Measurements from ENCODE around the gene SPINK13.
A peak's percentile ranks its signal among the peaks of the same experiment; 100 is the strongest.
"Not testable (repeated sequence)": the region's sequence is repeated elsewhere in the genome, so short reads cannot be mapped to it uniquely, and the experiment has no call there.

Gene SPINK13, protein sequence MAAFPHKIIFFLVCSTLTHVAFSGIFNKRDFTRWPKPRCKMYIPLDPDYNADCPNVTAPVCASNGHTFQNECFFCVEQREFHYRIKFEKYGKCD

DNA sequence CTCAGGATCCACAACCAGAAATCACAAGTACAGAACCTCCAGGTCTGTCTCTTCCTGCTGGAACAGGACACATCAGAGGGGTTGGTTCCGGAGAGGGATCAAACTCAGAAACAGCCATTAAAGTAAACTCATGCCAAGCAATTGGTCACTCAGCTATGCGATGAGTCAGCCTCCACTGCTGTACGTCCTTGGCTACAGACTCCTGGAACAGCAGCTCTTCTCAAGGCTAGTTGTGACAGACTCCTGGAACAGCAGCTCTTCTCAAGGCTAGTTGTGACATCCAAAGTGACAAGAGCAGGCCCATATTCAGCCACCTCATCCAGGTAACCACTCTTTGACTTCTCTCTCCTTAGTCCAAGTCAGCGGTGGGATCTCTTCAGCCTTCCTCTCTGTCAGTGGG lies at the start of gene SPINK13:
Gene SPINK13, plus strand, starts transcription at position 229 of the 400 bp plus-strand sequence. CDS start 1,279 bp downstream, outside the sequence.
- no peak for DNase-seq

DNA sequence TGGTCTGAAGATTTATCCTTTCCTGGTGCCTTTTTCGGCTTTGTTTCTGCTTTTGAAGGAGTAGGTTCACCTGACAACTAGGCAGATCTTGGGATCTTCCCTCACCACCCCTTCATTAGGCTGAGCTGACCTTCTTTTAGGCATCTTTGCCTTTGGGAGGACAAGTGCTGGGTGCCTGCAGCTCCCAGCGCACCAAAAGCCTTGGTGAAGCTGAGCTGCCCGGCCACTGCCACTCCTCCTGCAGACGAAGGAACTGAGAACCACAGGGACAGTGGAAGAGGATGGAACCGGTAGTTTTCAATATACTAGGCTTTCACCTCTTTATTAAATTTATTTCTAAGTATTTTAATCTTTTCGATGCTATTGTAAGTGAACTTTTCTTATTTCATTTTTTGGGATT lies 47.1 kb upstream of the SPINK13 start:
- DNase-seq: no peak

DNA sequence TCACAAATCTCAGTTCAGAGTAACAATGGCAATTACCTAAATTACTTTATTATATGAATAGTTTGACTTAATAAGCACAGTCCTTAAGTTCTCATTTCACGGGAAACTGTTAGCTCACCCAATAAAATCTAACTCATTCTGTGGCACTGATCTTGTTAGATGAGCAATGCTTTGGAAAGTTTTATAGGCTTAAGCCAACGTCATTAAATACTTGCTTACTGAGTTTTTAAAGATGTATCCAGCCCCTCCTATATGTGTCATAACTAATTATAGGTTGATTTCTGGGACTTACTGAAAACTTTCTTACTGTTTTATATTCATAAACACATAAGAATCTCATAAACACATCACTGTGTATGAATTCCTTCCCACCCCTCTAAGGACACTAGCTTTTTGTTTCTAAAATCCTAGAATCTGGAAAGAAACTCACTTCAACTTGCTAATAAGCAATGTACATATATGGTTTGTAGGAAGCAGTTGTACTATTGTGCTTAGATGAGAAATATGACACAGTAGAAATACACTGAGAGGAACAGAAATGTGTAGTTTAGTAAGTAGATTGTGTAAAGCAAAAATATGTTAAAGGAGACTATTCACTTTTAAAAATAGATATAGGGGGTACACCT lies 44.4 kb upstream of the SPINK13 start:
- DNase-seq: no peak

DNA sequence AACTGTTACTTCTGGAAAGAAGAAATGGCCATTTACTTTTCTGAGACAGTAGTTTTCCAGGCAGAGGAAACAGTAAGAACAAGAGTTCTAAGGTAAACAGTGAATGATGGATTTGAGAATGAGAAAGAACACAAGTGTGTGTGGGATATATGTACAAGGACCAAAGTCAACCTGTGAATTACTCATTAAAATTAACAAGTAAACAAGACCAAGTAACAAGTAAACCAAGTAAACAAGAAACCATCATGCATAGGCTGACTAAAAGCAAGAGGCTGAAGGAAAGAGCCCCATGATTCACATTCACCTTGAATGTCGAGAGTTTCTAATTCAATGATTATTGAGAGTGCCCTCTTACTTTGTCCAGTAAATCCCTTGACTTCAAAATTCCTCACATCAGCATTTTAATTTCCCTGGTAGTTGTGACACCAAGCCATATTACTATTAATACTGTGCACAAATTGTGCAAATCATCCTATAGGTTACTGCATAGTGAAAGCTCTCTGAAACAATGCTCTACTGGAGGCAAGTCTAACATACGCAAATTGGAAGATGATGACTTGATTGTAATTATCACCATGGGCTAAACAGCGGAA lies 40.1 kb upstream of the SPINK13 start:
- no peak for DNase-seq

DNA sequence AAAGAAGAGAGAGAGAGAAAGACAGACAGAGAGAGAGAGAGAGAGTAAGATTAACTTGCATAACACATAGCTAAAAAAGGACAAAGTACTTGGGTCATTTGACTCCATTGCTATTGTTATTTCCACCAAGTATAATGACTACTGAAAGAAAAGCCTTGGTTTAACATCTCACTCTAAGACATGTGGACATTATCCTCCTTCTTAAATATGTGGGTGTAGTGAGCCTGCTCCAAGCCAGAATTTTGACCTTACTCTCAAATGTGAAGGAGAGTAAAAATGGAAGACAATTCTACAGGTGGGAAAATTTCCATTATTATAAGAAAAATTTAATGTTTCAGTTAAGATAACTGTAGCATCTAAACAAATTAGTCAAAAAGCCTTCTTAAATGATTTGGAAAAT lies 38.8 kb upstream of the SPINK13 start:
- no peak for DNase-seq

DNA sequence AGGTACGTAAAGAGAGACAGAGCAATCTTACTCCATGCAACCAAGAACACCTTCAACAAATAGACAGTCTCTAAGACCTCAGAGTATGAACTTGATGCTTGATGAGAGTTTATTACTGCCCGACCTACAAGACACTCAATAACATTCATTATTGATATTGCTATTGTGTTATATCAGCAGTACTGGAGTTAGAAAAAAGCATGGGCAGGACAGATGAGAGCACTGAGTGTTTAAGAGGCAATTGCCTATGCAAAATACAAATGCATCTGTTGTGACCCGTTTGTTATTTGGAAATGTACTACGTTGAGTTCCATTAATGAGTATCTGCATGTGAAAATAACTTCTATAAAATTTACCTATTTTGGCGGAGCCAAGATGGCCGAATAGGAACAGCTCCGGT lies 38.4 kb upstream of the SPINK13 start:
- DNase-seq: no peak

DNA sequence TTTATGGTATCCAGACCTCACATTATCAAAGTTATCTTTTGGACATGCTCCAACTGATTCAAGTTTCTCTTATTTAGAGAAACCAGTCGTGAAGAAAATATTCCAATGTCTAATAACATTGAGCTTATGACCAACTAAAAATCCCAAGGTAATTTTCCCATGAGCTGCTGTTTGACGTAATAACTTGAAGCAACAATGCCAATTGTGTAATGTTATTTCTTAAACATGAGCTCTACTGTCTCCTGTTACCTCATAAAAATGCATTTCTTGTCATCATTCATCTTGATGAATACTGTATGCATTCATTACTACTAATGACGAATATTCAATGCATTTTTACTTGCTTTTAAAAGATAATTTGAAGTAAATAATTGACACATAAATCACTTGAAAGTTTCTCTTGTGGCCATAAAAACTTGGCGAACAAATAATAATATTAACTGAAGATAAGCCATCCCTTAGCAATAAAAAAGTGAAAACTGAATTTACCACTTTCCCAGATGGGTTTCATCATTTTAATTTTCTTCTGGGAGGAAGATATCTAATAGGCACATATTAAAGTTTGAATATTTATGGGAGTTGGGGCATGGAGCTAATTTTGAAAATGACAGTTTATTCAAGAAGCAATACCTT lies 30.7 kb upstream of the SPINK13 start:
- no peak for DNase-seq

DNA sequence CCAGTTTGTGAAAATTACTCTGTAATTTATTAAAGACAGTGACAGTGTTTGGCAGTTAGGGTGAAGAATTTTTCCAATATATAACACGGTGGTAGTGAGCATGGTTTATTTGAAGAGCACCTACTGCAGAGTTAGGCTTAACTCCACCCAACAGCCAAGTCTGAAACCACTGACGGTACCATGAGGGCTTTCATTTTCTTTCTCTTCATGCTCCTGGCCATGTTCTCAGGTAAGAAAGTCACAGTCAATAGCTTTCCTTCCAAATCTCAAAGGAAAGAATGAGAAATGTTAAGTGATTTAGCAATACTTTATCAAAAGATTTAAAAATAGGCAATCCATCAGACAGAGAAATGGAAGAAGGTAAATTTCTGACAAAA lies 30.2 kb upstream of the SPINK13 start, which contains the start of gene MARCOL:
Gene MARCOL, plus strand, starts transcription at position 108 of the 377 bp plus-strand sequence. Its CDS starts 73 bp downstream, at position 181.
- no peak for DNase-seq

DNA sequence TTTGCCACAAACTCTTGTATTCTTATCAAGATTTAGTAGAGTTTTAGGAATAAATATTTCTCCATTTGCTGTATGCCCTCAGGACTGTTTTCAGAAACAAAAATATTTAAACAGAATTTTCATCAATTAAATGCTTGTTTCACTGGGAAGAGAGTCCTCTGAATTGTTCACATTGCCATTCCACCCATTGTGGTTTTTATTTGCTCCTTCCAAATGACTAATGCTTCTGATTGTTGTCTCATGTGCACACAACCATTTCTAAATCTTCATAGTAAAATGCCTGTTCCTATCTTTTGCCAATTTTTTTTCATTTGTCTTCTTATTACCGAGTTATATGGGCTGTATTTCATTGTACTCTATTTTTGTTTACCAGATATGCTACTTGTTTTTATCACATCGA lies 19.7 kb upstream of the SPINK13 start:
- DNase-seq: no peak

DNA sequence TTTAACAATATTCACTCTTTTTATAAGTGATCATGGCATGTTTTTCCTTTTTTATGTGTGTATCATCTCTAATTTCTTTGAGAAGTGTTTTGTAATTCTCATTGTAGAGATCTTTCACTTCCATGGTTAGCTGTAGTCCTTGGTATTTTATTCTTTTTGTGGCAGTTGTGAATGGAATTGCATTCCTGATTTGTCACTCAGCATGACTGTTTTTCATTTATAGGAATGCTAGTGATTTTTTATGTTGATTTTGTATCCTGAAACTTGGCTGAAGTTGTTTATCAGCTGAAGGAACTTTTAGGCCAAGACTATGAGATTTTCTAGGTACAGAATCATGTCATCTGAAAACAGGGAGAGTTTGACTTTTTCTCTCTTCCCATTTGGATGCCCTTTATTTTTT lies 13.1 kb upstream of the SPINK13 start:
- no peak for DNase-seq

DNA sequence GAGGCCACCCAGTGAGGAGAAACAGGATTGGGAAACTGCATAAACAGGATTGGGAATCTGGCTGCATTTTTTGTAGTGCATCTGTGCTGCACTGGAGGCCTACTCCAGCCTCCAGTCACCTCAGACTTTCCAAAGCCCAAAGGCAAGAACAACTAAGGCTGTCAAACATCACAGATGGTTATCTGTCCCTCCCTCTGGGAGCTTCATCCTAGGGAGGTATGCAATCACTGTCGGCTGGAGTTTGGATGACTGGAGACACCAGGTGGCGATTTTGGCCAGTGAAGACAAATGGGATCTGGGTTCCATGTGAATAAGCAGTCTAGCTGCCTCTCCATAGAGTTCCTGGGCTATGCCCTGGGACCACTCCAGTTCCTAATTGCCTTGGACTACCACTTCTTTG lies 9.3 kb upstream of the SPINK13 start:
- DNase-seq: no peak

DNA sequence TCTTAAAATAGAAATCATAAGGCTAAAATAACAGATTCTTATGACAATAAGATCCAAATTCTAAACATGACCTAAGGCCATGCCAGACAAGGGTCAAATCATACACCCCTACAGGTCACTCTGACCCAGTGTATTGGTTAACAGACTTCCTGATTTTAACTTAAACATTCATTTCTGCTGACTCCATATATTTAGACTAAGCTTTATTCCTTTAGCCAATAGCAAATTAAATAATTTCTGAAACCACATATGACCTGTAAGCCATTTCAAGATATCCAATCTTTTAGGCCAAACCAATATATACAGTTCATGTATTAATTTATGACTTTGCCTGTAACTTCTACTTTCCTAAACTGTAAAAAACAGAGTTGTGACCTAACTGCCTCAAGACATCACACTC lies 7.4 kb upstream of the SPINK13 start:
- DNase-seq: no peak

DNA sequence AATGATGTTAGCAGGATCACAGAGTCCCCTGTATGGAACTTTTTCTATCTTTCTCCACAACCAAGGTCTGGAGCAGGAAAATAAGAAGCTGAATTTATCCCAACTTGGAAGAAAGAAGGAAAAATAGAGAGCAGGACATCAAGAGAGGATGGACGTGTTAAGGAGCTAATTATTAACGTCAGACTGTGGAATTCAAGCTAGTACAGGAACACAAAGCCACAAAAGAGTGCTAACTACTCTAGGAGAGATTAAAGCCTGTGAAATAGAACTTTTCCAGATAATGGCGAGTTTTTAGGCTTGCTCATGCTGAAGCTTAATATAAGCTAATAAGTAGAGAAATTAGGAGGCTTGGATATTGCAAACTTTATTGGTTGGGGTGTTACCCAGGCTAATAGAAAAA lies 632 bp upstream of the SPINK13 start:
- no peak for DNase-seq

DNA sequence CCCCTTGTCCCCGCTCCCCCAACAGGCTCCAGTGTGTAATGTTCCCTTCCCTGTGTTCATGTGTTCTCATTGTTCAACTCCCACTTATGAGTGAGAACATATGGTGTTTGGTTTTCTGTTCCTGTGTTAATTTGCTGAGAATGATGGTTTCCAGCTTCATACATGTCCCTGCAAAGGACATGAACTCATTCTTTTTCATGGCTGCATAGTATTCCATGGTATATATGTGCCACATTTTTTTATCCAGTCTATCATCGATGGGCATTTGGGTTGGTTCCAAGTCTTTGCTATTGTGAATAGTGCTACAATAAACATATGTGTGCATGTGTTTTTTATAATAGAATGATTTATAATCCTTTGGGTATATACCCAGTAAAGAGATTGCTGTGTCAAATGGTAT lies 6.5 kb downstream of the SPINK13 start:
- DNase-seq: not testable (repeated sequence)

DNA sequence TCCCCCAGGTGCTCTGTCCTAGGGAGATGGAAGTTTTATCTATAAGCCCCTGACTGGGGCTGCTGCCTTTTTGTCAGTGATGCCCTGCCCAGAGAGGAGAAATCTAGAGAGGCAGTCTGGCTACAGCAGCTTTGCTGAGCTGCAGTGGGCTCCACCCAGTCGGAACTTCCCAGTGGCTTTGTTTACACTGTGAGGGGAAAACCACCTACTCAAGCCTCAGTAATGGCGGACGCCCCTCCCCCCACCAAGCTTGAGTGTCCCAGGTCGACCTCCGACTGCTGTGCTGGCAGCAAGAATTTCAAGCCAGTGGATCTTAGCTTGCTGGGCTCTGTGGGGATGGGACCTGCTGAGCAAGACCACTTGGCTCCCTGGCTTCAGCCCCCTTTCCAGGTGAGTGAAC lies 12.3 kb downstream of the SPINK13 start:
- not testable (repeated sequence) for DNase-seq

DNA sequence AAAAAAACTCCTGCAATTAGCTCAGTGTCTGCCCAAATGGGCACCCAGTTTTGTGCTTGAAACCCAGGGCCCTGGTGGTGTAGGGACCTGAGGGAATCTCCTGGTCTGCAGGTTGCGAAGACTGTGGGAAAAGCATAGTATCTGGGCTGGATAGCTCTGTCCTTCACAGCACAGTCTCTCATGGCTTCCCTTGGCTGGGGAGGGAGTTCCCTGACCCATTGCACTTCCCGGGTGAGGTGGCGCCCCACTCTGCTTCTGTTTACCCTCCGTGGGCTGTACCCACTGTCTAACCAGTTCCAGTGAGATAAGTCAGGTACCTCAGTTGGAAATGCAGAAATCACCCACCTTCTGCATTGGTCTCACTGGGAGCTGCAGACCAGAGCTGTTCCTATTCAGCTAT lies 12.7 kb downstream of the SPINK13 start:
- not testable (repeated sequence) for DNase-seq

DNA sequence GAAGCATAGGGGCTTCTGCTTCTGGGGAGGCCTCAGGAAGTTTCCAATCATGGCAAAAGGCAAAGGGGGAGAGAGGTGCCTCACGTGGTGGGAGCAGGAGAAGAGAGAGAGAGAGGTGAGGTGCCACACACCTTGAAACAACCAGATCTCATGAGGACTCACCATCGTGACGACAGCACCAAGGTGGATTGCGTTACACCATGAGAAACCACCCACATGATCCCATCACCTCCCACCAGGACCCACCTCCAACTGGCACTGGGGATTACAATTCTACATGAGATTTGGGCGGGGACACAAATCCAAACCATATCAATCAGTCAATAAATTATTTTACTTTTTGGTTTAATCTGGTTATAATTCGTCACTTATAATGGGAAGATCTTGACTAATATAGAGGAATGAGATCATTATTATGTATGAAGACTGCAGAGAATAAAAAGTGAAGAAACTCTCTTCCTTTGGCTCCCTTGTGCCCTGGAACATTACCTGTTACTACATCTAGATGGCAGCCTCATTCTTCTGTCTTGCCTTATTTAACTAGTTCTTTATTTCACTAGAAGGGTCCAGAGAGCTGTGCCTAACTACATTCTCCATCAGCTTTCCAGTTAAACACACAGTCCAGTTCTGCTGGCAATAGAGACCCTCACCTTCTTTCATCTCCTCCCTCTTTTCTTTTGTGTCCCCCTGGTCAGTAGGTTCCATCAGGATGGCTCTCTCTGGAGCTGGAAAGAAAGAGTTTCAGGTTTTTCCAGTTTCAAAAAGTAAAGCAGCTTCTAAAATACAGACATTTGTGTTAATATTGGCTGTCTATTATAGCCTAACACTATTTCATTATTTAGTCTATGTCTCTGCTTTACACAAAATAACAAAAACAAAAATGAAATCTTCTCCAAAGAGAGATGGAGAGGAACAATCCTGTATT lies 21.9 kb downstream of the SPINK13 start:
- peak; percentile 38 for DNase-seq

DNA sequence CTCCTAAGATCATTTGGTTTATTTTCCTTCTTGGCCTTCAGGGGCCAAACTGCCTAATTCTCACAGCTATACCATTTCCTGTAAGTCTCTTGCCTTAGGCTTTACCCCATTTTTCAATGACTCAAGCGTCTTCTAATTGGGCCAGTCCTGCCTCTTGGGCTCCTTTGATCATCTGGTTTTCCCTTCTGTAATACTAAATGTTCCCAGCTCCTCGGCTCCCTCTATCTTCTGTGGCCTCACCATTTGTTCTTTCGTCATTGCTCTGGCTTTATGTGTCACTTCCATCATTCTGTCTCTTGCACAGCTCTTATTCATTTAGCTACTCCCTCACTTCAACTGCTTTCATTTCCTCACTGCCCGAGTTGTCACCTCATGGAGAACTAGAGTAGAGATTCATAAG lies 29.1 kb downstream of the SPINK13 start:
- no peak for DNase-seq

DNA sequence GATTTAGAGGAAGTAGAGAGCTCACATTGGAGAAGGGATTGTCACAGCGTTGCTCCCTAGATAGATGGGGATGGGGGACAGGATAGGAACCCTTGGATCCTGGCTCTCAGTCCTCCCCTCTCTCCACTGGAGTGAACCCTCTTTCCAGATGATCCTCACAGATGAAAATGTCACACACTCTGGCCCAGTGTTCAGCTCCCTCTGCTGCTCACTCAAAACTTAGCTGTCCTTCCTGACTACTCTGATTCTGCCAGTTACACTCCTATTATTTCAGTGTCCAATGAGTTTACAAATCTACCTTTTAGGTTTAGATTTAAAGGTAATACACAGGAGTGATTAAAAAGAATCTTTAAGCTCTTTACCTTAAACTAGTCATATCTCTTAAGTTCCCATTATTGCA lies 37.9 kb downstream of the SPINK13 start:
- DNase-seq: no peak

DNA sequence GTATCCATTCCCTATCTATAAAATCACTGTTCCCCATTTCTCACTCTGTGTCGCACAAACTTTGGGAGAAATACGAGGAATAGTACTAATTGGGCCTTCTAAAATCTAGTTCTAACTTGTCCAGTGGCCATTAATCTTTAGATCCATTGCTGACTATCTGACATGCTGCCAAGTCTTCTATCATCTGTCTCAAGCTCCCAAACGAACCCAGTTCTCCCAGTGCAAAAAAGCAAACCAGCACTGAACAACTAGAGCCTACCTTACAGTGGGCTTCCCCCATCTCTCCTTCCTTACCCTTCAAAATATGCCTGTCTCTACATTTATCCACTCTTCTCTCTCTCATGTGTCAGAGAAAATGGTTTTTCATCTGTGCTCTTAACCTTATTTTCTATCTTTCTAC lies 40.4 kb downstream of the SPINK13 start:
- no peak for DNase-seq

DNA sequence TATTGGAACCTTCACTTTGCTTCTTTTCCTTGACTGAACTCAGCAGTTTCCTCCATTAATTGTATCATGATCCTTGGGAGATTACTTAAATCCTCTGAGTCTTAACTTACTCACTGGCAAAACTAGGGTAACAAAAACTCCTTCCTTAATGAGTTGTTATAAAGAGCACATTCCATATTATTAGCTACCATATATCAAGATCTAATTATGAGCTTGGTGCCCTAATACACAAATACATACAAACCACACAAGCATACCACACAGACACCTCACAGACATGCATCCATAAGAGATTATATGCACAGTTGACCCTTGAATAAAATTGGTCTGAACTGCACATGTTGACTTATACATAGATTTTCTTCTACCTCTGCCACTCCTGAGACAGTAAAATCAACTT lies 41.2 kb downstream of the SPINK13 start:
- DNase-seq: no peak

DNA sequence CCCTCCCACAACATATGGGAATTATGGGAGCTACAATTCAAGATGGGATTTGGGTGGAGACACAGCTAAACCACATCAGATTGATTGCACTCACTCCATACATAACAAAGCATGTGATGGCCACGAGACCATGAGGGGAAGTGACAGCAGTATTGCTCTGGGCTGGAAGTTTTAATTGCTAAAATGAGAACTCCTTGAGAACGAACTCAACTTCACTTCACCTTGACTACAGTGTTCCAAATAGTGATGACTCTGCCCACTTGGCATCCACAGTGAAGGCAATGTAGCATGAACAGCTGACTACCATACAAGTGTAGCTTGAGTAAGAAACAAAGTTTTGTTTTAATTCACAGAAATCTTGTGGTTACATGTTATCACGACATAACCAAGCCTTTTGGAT lies 42.9 kb downstream of the SPINK13 start:
- no peak for DNase-seq

DNA sequence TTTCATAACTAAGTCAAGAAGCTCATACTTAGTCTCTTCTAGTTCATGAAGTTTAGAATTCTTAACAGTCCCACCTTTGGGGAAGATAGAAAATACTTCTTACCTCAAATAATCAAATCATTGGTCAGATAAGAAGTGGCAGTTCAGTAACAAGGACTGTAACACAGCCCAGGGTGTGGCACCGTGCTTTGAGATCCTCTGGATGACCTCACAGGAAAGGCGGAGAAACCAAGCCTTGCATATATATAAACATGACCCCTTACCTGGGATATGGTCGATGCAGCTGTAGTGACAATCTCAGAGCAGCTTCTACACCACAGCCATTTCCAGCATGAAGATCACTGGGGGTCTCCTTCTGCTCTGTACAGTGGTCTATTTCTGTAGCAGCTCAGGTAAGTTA lies 43.6 kb downstream of the SPINK13 start, which contains the start of gene SPINK7:
Gene SPINK7, plus strand, starts transcription at position 271 of the 400 bp plus-strand sequence. Its CDS starts 61 bp downstream, at position 332.
- no peak for DNase-seq

All from hematopoietic multipotent progenitor cell treated with erythropoietin and hydrocortisone succinate and interleukin-3 and kit ligand, for 8 days (in vitro differentiated cells).